Heart left ventricle (tissue), 16 donors: ENCODE results near the gene S100A7A. TPM values are rescaled to one million over a fixed set of nuclear protein-coding genes. Genes with fewer than 3 reads are reported as not detected.

Experiments
- ATAC-seq, 4 donors: fragments of 200-7000 bp; cut with Tn5 transposase; one replicate each; pipeline ENCODE4 v1.9.1; 2020 to 2022; ENCODE audit warnings: moderate library complexity in 4 of 4, mild to moderate bottlenecking in 3 of 4, moderate number of reproducible peaks in 1 of 4
- DNase-seq, 5 donors: peaks; one replicate each; pipeline ENCODE4 v3.0.0-alpha.2; 2020
- H3K27ac ChIP-seq, 12 donors: fragments of 200-600 bp; sonication (generic) in 4 of 12; one replicate each; pipeline versions ENCODE4 v1.5.0 to v1.8.0; 2016 to 2022; ENCODE audit warnings: mild to moderate bottlenecking in 2 of 12
- H3K27me3 ChIP-seq, 9 donors: fragments of 200-600 bp; sonication (generic) in 2 of 9; one replicate each; pipeline versions ENCODE4 v1.5.1 to v1.8.0; 2016 to 2022; ENCODE audit warnings: mild to moderate bottlenecking in 3 of 9
- H3K36me3 ChIP-seq, 9 donors: fragments of 200-600 bp; sonication (generic) in 2 of 9; one replicate each; pipeline versions ENCODE4 v1.5.0 to v1.8.0; 2018 to 2022; ENCODE audit warnings: mild to moderate bottlenecking in 2 of 9
- H3K4me1 ChIP-seq, 12 donors: fragments of 200-600 bp; sonication (generic) in 4 of 12; one replicate each; pipeline versions ENCODE4 v1.5.0 to v1.8.0; 2016 to 2022; ENCODE audit warnings: mild to moderate bottlenecking in 3 of 12
- H3K4me3 ChIP-seq, 12 donors: fragments of 200-600 bp; sonication (generic) in 4 of 12; one replicate each; pipeline versions ENCODE4 v1.5.0 to v1.8.0; 2017 to 2022; ENCODE audit warnings: mild to moderate bottlenecking in 9 of 12, moderate library complexity in 4 of 12
- H3K9me3 ChIP-seq, 12 donors: fragments of 200-600 bp; sonication (generic) in 4 of 12; one replicate each; pipeline versions ENCODE4 v1.5.0 to v1.8.0; 2016 to 2022; ENCODE audit warnings: mild to moderate bottlenecking in 1 of 12
- POLR2A ChIP-seq, 2 donors: fragments of 450-650 bp; IDR thresholded peaks; one replicate each; pipeline ENCODE4 v1.6.1; 2017; ENCODE audit warnings: antibody characterized with exemption in 2 of 2, mild to moderate bottlenecking in 2 of 2, moderate library complexity in 2 of 2
- intact Hi-C, 10 donors: fragments of 100-400 bp; cut with DNase I; formaldehyde crosslinking; loops; one replicate each; pipeline versions ENCODE4 v1.11.1 to v1.14.2; 2022
- polyA plus RNA-seq, 2 donors: library from polyadenylated mRNA; stranded (reverse); fragments of 200-250 nt; gene quantifications; one replicate each; pipeline ENCODE4 v1.2.3, GENCODE V29; 2013
- total RNA-seq, 9 donors: library from RNA; depleted of rRNA in 2 of 9; stranded (reverse); fragments of >200 nt in 2 of 9; fragmentation: NEBNext Ultra II Directional in 3 of 9; extraction: Animal tissue kit (Norgen Biotek cat#: 25700) in 3 of 9; gene quantifications; one replicate each; pipeline versions ENCODE4 v1.1.0 to v1.2.4, GENCODE V29; 2016 to 2023
- TF ChIP-seq, protein P1 (sequence below), 12 donors: fragments of 200-600 bp; sonication (generic) in 4 of 12; IDR thresholded peaks; one replicate each; pipeline versions ENCODE4 v1.5.0 to v1.8.0; 2018 to 2022; ENCODE audit warnings: antibody characterized with exemption in 12 of 12, mild to moderate bottlenecking in 5 of 12
- donor health status: ischemic (EF 13 %, LVEDD 7.1; RV severe dilation, severe dysfunction).
- donor health status: healthy with polysubstance abuse.
- donor health status: DM: no; HTN: yes; CAD: no.
- donor health status: DM: no; HTN: no; CAD: no.
- donor health status: ischemic (EF 25% LVEDD 6.9; RV normal size, moderate dysfunction).
- donor health status: ischemic (EF 25% LVEDD 5.7; RV mildly dilated, moderate dysfunction).
- donor health status: healthy.
- donor health status: DM: yes; HTN: yes; CAD: no.
- donor health status: ischemic (EF 35%, LVEDD 5.7; RV mildly dilated, moderate dysfunction).
- donor health status: nonischemic (EF 11% LVEDD 7.7; RV severe dilation, severe dysfunction).
- donor health status: DM: yes; HTN: yes; CAD: no.
- donor health status: PGD.
- donor health status: ischemic (EF 29% LVEDD 5.4; RV normal size, mild dysfunction).
- donor health status: nonischemic (EF 23%, LVEDD 6.1; RV moderate dilation, normal function).

The S100A7A gene
- total and polyA plus RNA-seq, 11 donors = not detected

DNA sequence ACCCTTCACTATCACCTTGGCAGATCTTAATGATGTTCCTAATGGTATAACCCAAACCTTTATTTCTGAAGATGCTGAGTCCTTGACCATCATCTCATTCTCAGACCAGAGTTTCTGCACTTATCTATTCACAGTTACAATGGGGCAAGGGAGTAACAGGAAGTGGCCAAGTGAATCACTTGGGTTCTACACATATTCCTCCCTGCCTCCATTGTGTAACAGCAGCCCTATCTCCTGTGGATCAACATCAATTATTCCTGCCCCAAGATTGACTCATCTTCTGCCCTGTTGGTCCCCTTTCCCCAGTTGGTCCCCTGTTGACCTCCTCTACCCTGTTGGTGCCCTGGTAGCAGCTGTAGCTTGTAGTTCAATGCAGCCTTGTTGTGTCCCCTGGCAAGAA lies 54.4 kb downstream of the S100A7A start:
- no peak for TF ChIP-seq POLR2A (IDR thresholded peaks at IDR 0.05)
- TF ChIP-seq, protein P1, sequence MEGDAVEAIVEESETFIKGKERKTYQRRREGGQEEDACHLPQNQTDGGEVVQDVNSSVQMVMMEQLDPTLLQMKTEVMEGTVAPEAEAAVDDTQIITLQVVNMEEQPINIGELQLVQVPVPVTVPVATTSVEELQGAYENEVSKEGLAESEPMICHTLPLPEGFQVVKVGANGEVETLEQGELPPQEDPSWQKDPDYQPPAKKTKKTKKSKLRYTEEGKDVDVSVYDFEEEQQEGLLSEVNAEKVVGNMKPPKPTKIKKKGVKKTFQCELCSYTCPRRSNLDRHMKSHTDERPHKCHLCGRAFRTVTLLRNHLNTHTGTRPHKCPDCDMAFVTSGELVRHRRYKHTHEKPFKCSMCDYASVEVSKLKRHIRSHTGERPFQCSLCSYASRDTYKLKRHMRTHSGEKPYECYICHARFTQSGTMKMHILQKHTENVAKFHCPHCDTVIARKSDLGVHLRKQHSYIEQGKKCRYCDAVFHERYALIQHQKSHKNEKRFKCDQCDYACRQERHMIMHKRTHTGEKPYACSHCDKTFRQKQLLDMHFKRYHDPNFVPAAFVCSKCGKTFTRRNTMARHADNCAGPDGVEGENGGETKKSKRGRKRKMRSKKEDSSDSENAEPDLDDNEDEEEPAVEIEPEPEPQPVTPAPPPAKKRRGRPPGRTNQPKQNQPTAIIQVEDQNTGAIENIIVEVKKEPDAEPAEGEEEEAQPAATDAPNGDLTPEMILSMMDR (IDR thresholded peaks at IDR 0.05) = no peak
- peaks cover 0 to 20% (median 10%) of the 10 kb centered on the region in 12 donors for H3K9me3 ChIP-seq
- DNase-seq = no peak
- no peaks in the 10 kb centered on the region for H3K27me3 ChIP-seq
- no peaks in the 10 kb centered on the region for H3K36me3 ChIP-seq
- H3K27ac ChIP-seq = no peak overlapping the region
- H3K4me3 ChIP-seq = no peak overlapping the region
- H3K4me1 ChIP-seq = peaks cover 0 to 22% (median 11%) of the 10 kb centered on the region in 12 donors
- no peak for ATAC-seq
- intact Hi-C loops = no loop called here

Other genes with a start within 250 kb of the S100A7A start
- not detected for gene LELP1, start 213.1 kb upstream of the S100A7A start, total RNA-seq
- not detected for gene LELP1, start 213.1 kb upstream of the S100A7A start, polyA plus RNA-seq
- 1 to 10 TPM in 1 of 9 donors, not detected in 8; 1.1 TPM for gene PRR9, start 198.9 kb upstream of the S100A7A start, total RNA-seq
- not detected for gene PRR9, start 198.9 kb upstream of the S100A7A start, polyA plus RNA-seq
- not detected for gene LORICRIN, start 156.8 kb upstream of the S100A7A start, total RNA-seq
- gene LORICRIN, start 156.8 kb upstream of the S100A7A start, polyA plus RNA-seq = not detected
- not detected for gene PGLYRP3, start 103.6 kb upstream of the S100A7A start, total RNA-seq
- gene PGLYRP3, start 103.6 kb upstream of the S100A7A start, polyA plus RNA-seq = not detected
- gene PGLYRP4, start 67.7 kb upstream of the S100A7A start, total RNA-seq = not detected
- not detected for gene PGLYRP4, start 67.7 kb upstream of the S100A7A start, polyA plus RNA-seq
- gene S100A9, start 58.7 kb upstream of the S100A7A start, total RNA-seq = 100 to 1,000 TPM in 3 of 9 donors, 10 to 100 TPM in 5, 1 to 10 TPM in 1; 5.7 to 350 (median 76.2) TPM
- 100 to 1,000 TPM in 1 of 2 donors, 10 to 100 TPM in 1; 43.3 to 202 TPM for gene S100A9, start 58.7 kb upstream of the S100A7A start, polyA plus RNA-seq
- gene S100A12, start 40.9 kb upstream of the S100A7A start, total RNA-seq = 1 to 10 TPM in 8 of 9 donors, not detected in 1; 1.2 to 8.9 (median 3.7) TPM
- gene S100A12, start 40.9 kb upstream of the S100A7A start, polyA plus RNA-seq = 1 to 10 TPM; 5.1 to 9.1 TPM
- gene S100A8, start 25.4 kb upstream of the S100A7A start, total RNA-seq = 100 to 1,000 TPM in 2 of 9 donors, 10 to 100 TPM in 6, 1 to 10 TPM in 1; 6.0 to 199 (median 27.2) TPM
- gene S100A8, start 25.4 kb upstream of the S100A7A start, polyA plus RNA-seq = 10 to 100 TPM; 32.3 to 72.9 TPM
- gene S100A7, start 44.1 kb downstream of the S100A7A start, total RNA-seq = not detected
- not detected for gene S100A7, start 44.1 kb downstream of the S100A7A start, polyA plus RNA-seq
- gene S100A6, start 119.5 kb downstream of the S100A7A start, total RNA-seq = 100 to 1,000 TPM; 157 to 415 (median 301) TPM
- 1,000 to 10,000 TPM in 1 of 2 donors, 100 to 1,000 TPM in 1; 371 to 1,213 TPM for gene S100A6, start 119.5 kb downstream of the S100A7A start, polyA plus RNA-seq
- gene S100A5, start 124.4 kb downstream of the S100A7A start, total RNA-seq = not detected
- not detected for gene S100A5, start 124.4 kb downstream of the S100A7A start, polyA plus RNA-seq
- 100 to 1,000 TPM in 4 of 9 donors, 10 to 100 TPM in 5; 56.9 to 214 (median 96.1) TPM for gene S100A4, start 129.3 kb downstream of the S100A7A start, total RNA-seq
- gene S100A4, start 129.3 kb downstream of the S100A7A start, polyA plus RNA-seq = 100 to 1,000 TPM; 214 to 398 TPM
- gene S100A3, start 132.7 kb downstream of the S100A7A start, total RNA-seq = 1 to 10 TPM in 4 of 9 donors, under 1 TPM in 3, not detected in 2; 0.57 to 5.9 (median 1.1) TPM
- 1 to 10 TPM; 1.6 to 5.2 TPM for gene S100A3, start 132.7 kb downstream of the S100A7A start, polyA plus RNA-seq
- gene S100A2, start 149.3 kb downstream of the S100A7A start, total RNA-seq = 1 to 10 TPM in 8 of 9 donors, not detected in 1; 1.3 to 4.0 (median 2.4) TPM
- gene S100A2, start 149.3 kb downstream of the S100A7A start, polyA plus RNA-seq = 1 to 10 TPM; 2.8 to 5.1 TPM
- 10 to 100 TPM; 37.2 to 92.6 (median 45.4) TPM for gene S100A16, start 196.6 kb downstream of the S100A7A start, total RNA-seq
- 100 to 1,000 TPM in 1 of 2 donors, 10 to 100 TPM in 1; 72.6 to 233 TPM for gene S100A16, start 196.6 kb downstream of the S100A7A start, polyA plus RNA-seq
- gene S100A14, start 199.8 kb downstream of the S100A7A start, total RNA-seq = 1 to 10 TPM in 7 of 9 donors, under 1 TPM in 1, not detected in 1; 0.79 to 6.1 (median 3.9) TPM
- 1 to 10 TPM; 1.7 to 4.4 TPM for gene S100A14, start 199.8 kb downstream of the S100A7A start, polyA plus RNA-seq
- gene S100A13, start 211.0 kb downstream of the S100A7A start, total RNA-seq = 100 to 1,000 TPM in 7 of 9 donors, 10 to 100 TPM in 2; 98.1 to 189 (median 132) TPM
- gene S100A13, start 211.0 kb downstream of the S100A7A start, polyA plus RNA-seq = 100 to 1,000 TPM; 173 to 272 TPM
- 1,000 to 10,000 TPM; 1,023 to 2,291 (median 2,114) TPM for gene S100A1, start 211.9 kb downstream of the S100A7A start, total RNA-seq
- gene S100A1, start 211.9 kb downstream of the S100A7A start, polyA plus RNA-seq = 1,000 to 10,000 TPM in 1 of 2 donors, 100 to 1,000 TPM in 1; 752 to 3,565 TPM
- gene CHTOP, start 217.5 kb downstream of the S100A7A start, total RNA-seq = 10 to 100 TPM; 48.4 to 92.0 (median 67.7) TPM
- gene CHTOP, start 217.5 kb downstream of the S100A7A start, polyA plus RNA-seq = 10 to 100 TPM; 72.9 to 73.4 TPM
- gene SNAPIN, start 242.2 kb downstream of the S100A7A start, total RNA-seq = 10 to 100 TPM; 53.7 to 88.7 (median 70.8) TPM
- gene SNAPIN, start 242.2 kb downstream of the S100A7A start, polyA plus RNA-seq = 10 to 100 TPM; 57.7 to 58.9 TPM